ENCODE data around the gene ZBED1.

- TF ChIP-seq, protein P1, sequence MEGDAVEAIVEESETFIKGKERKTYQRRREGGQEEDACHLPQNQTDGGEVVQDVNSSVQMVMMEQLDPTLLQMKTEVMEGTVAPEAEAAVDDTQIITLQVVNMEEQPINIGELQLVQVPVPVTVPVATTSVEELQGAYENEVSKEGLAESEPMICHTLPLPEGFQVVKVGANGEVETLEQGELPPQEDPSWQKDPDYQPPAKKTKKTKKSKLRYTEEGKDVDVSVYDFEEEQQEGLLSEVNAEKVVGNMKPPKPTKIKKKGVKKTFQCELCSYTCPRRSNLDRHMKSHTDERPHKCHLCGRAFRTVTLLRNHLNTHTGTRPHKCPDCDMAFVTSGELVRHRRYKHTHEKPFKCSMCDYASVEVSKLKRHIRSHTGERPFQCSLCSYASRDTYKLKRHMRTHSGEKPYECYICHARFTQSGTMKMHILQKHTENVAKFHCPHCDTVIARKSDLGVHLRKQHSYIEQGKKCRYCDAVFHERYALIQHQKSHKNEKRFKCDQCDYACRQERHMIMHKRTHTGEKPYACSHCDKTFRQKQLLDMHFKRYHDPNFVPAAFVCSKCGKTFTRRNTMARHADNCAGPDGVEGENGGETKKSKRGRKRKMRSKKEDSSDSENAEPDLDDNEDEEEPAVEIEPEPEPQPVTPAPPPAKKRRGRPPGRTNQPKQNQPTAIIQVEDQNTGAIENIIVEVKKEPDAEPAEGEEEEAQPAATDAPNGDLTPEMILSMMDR (IDR thresholded peaks at IDR 0.05) = no peak
- no peak for TF ChIP-seq POLR2AphosphoS5 (IDR thresholded peaks at IDR 0.05)
Measured at GRCh38 chrX:2442694-2443093, 58.1 kb downstream of the ZBED1 start.
